WTC11 (cell line): ENCODE results near the gene CCDC117. TPM values are rescaled to one million over a fixed set of nuclear protein-coding genes. Genes with fewer than 3 reads are reported as not detected.
A peak's percentile ranks its signal among the peaks of the same experiment; 100 is the strongest.

Experiments
- ATAC-seq: fragments of 200-7000 bp; cut with Tn5 transposase; 2 replicates; pipeline ENCODE4 v1.10.0; 2021; ENCODE audit warnings: mild to moderate bottlenecking, moderate library complexity
- CTCF ChIA-PET: fragments of 300-600 bp; sonication (Branson Sonifier 250); formaldehyde crosslinking; loops from one replicate; lab custom pipeline; 2021; ENCODE audit warnings: antibody characterized with exemption; lab: Charles Lee
- POLR2A ChIA-PET: fragments of 350-600 bp; sonication (Branson Sonifier 250); formaldehyde crosslinking; loops from one replicate; lab custom pipeline; 2021; ENCODE audit warnings: antibody characterized with exemption; lab: Charles Lee
- DNase-seq: peaks from one replicate; pipeline ENCODE4 v3.0.0; 2021; ENCODE audit warnings: low spot score
- H3K27ac Mint-ChIP-seq: 2 replicates; pipeline ENCODE4 v1.8.0; 2021; ENCODE audit warnings: mixed read lengths
- H3K27me3 Mint-ChIP-seq: 2 replicates; pipeline ENCODE4 v1.8.0; 2021; ENCODE audit warnings: low read depth, mild to moderate bottlenecking, moderate library complexity, mixed read lengths
- H3K36me3 Mint-ChIP-seq: 2 replicates; pipeline ENCODE4 v1.8.0; 2021; ENCODE audit warnings: mixed read lengths
- H3K4me1 Mint-ChIP-seq: 2 replicates; pipeline ENCODE4 v1.8.0; 2022; ENCODE audit warnings: mixed read lengths
- H3K4me3 Mint-ChIP-seq: 2 replicates; pipeline ENCODE4 v1.8.0; 2021; ENCODE audit warnings: mild to moderate bottlenecking, moderate library complexity, mixed read lengths
- H3K9me3 Mint-ChIP-seq: 2 replicates; pipeline ENCODE4 v1.8.0; 2021; ENCODE audit warnings: mixed read lengths
- AR ChIP-seq: fragments of 250-450 bp; sonication (Bioruptor Pico); IDR thresholded peaks from 2 replicates; pipeline ENCODE4 v1.9.0; 2021; ENCODE audit warnings: mild to moderate bottlenecking
- CTCF ChIP-seq: fragments of 200-600 bp; IDR thresholded peaks from 2 replicates; pipeline ENCODE4 v1.8.0; 2022; ENCODE audit warnings: antibody characterized with exemption
- E2F1 ChIP-seq: sonication (generic); formaldehyde crosslinking; IDR thresholded peaks from 2 replicates; pipeline ENCODE4 v1.8.0; 2022; ENCODE audit warnings: mild to moderate bottlenecking, missing genetic modification reagents
- ELF4 ChIP-seq: sonication (generic); formaldehyde crosslinking; IDR thresholded peaks from 2 replicates; pipeline ENCODE4 v1.8.1; 2022; ENCODE audit warnings: low read depth, mild to moderate bottlenecking, moderate library complexity, missing genetic modification reagents
- NR3C1 ChIP-seq: sonication (generic); formaldehyde crosslinking; conservative IDR thresholded peaks from 2 replicates; pipeline ENCODE4 v1.8.1; 2023; ENCODE audit warnings: low read depth, mild to moderate bottlenecking, missing genetic modification reagents
- SMAD3 ChIP-seq: sonication (generic); formaldehyde crosslinking; IDR thresholded peaks from 2 replicates; pipeline ENCODE4 v1.8.0; 2022; ENCODE audit warnings: missing genetic modification reagents, mild to moderate bottlenecking, borderline replicate concordance
- SOX15 ChIP-seq: fragments of 250-450 bp; sonication (Bioruptor Pico); IDR thresholded peaks from 2 replicates; pipeline ENCODE4 v1.9.0; 2021; ENCODE audit warnings: mild to moderate bottlenecking
- TEAD4 ChIP-seq: sonication (generic); formaldehyde crosslinking; IDR thresholded peaks from 2 replicates; pipeline ENCODE4 v1.8.0; 2022; ENCODE audit warnings: mild to moderate bottlenecking, missing genetic modification reagents
- ZSCAN18 ChIP-seq: fragments of 250-450 bp; sonication (Bioruptor Pico); IDR thresholded peaks from 2 replicates; pipeline ENCODE4 v2.1.2; 2022; ENCODE audit warnings: mild to moderate bottlenecking, moderate library complexity
- total RNA-seq: library from RNA; stranded (reverse); gene quantifications from 3 replicates; pipeline ENCODE4 v1.2.3, GENCODE V29; 2021
- TF ChIP-seq, protein P1 (sequence below): fragments of 250-450 bp; sonication (Bioruptor Pico); IDR thresholded peaks from 2 replicates; pipeline ENCODE4 v1.9.0; 2021; ENCODE audit warnings: moderate library complexity, mild to moderate bottlenecking, inconsistent platforms, borderline replicate concordance
- TF ChIP-seq, protein P2 (sequence below): fragments of 250-450 bp; sonication (Bioruptor Pico); conservative IDR thresholded peaks from 2 replicates; pipeline ENCODE4 v1.9.0; 2021; ENCODE audit warnings: mild to moderate bottlenecking

CCDC117 gene
- total RNA-seq, 1 experiment from 2014 or later = 39.0 TPM

- CTCF ChIA-PET = no interaction called here
- H3K4me3 Mint-ChIP-seq = no peak overlapping the region
- H3K36me3 Mint-ChIP-seq = 0 out of 2 replicates have a peak, but pooled peaks cover 2% of the 10 kb centered on the region
- H3K4me1 Mint-ChIP-seq = peaks cover 23% of the 10 kb centered on the region
- POLR2A ChIA-PET = interaction anchor here (0.6 kb wide), 1 partner anchor 62 kb away, joined by 4 read pairs; no protein-coding TSS in a partner anchor
- DNase-seq (no peak), ATAC-seq (no peak)
- no peak for TF ChIP-seq CTCF
- TF ChIP-seq SMAD3 (CRISPR knock-in tag) = no peak
- no peak for TF ChIP-seq NR3C1 (CRISPR knock-in tag)
- TF ChIP-seq, protein P1, sequence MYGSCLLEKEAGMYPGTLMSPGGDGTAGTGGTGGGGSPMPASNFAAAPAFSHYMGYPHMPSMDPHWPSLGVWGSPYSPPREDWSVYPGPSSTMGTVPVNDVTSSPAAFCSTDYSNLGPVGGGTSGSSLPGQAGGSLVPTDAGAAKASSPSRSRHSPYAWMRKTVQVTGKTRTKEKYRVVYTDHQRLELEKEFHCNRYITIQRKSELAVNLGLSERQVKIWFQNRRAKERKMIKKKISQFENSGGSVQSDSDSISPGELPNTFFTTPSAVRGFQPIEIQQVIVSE (CRISPR knock-in tag) = no peak
- TF ChIP-seq, protein P2, sequence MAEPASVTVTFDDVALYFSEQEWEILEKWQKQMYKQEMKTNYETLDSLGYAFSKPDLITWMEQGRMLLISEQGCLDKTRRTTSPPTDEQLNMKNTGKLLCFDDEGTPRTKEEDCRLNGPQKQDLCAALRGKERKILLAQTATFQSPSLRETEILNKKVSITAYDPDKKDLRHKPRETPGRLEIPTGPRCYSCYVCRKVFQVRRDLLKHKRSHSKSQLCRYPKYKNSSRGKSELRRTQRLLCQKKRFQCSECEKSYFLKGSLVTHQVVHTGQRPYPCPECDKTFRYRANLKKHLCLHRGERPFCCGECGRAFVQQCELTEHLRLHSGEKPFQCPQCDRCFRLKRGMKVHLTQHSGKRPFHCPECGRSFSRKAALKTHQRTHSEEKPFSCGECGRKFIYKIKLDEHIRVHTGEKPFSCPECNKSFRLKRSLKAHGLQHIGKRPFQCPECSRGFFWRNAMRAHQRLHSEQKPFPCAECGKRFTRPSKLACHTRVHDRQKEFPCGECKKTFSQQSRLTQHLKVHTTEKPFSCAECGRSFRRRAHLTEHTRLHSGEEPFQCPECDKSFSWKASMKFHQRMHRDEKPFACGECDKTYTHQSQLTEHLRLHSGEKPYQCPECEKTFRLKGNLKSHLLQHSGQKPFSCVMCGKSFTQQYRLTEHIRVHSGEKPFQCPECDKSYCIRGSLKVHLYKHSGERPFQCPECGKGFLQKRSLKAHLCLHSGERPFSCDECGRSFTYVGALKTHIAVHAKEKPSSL (CRISPR knock-in tag) = no peak
- H3K27ac Mint-ChIP-seq = no peak overlapping the region
- no peaks in the 10 kb centered on the region for H3K27me3 Mint-ChIP-seq
- H3K9me3 Mint-ChIP-seq = no peaks in the 10 kb centered on the region
These were observed 48.4 kb downstream of the CCDC117 start for GRCh38 chr22:28820885-28821284.

- CTCF ChIA-PET = no interaction called here
- TF ChIP-seq E2F1 (no peak), SOX15 (no peak), TEAD4 (CRISPR knock-in tag) (no peak), ZSCAN18 (no peak), AR (CRISPR knock-in tag) (no peak), ELF4 (CRISPR knock-in tag) (no peak)
- DNase-seq = no peak
- 0 out of 2 replicates have a peak, but pooled peaks cover 2% of the 10 kb centered on the region for H3K36me3 Mint-ChIP-seq
- no peak overlapping the region for H3K4me3 Mint-ChIP-seq
- no peak for ATAC-seq
- no peaks in the 10 kb centered on the region for H3K9me3 Mint-ChIP-seq
- POLR2A ChIA-PET = no interaction called here
- H3K27ac Mint-ChIP-seq = 0 out of 2 replicates have a peak overlapping the region, but pooled peaks have one; percentile 3
- peaks cover 23% of the 10 kb centered on the region for H3K4me1 Mint-ChIP-seq
- no peaks in the 10 kb centered on the region for H3K27me3 Mint-ChIP-seq
These were observed 49.0 kb downstream of the CCDC117 start for GRCh38 chr22:28821452-28821851.
